Sigmoid colon (tissue), 4 donors: ENCODE data around the gene SYT8.

Source experiments
- CTCF ChIP-seq, 4 experiments: fragments of 450-650 bp in 3 of 4; fragments of 200-600 bp in 1 of 4; IDR thresholded peaks; one replicate each; pipeline ENCODE4 v1.5.1; 2016 to 2019; ENCODE audit warnings: antibody characterized with exemption in 4 of 4, mild to moderate bottlenecking in 3 of 4, moderate library complexity in 2 of 4
- POLR2A ChIP-seq, 2 donors: fragments of 450-650 bp; IDR thresholded peaks; one replicate each; pipeline ENCODE4 v1.6.1; 2016; ENCODE audit warnings: antibody characterized with exemption in 2 of 2, mild to moderate bottlenecking in 2 of 2, moderate library complexity in 2 of 2
- POLR2AphosphoS5 ChIP-seq, 4 donors: sonication (generic); formaldehyde crosslinking; IDR thresholded peaks; one replicate each; pipeline ENCODE4 v1.6.1; 2017; ENCODE audit warnings: antibody characterized with exemption in 4 of 4

DNA sequence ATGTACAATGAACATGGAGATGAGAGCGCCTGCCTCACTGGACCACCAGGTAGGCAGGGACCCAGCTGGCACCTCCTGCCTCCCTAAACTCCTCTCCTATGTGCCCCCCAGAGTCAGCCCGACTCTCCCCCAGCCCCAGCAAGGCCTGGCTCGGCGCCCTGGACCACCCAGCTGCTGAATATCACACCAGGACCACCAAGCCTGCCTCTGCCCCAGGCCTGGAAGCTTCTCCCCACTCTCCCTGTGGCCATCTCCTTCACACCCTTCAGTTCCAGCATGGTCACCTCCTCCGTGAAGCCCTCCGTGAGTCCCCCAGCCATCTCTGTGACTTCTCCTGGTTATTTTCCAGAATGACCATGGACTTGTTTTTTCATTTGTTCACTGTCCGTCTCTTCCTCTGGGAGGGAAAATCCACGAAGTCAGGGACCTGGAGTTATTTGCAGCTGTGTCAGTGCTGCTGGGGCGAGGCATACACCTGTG lies 11.7 kb downstream of the SYT8 start:
- TF ChIP-seq POLR2A (IDR thresholded peaks at IDR 0.05), result no peak
- no peak for TF ChIP-seq CTCF (IDR thresholded peaks at IDR 0.05)
- TF ChIP-seq POLR2AphosphoS5 (IDR thresholded peaks at IDR 0.05), result no peak
